Measurements from ENCODE around the gene DNAH17. TPM values are rescaled to one million over a fixed set of nuclear protein-coding genes. Genes with fewer than 3 reads are reported as not detected.

DNAH17 gene
- total and polyA plus RNA-seq, 2 of the 13 experiments (the other 11 are each of a cell fraction or from before 2014, with no cell fraction given) = 0.86 to 1.6 TPM

GRCh38 chr17:78495634-78496033 lies 81.6 kb downstream of the DNAH17 start:
- in situ Hi-C loops (cut with HindIII; ENCODE audit: extremely low pct_ligation_motif_present, low pct_unique_long_range_greater_than_20kb) = loop anchor here (5.0 to 10.0 kb wide), 2 partner anchors 109 to 212 kb away; no protein-coding TSS in a partner anchor
- POLR2A ChIA-PET = no interaction called here
- H3K27me3 ChIP-seq (ENCODE audit: control insufficient read depth in 1 of 2, insufficient read depth in 2 of 2, low read length in 2 of 2) = peaks cover 2 to 44% of the 10 kb centered on the region in 2 experiments
- no peak overlapping the region for H3K27ac ChIP-seq (ENCODE audit: extremely low read length, insufficient read depth, low read length)
- H4K20me1 ChIP-seq (ENCODE audit: insufficient read depth, low read length) = no peaks in the 10 kb centered on the region
- peak; percentile 22 to 60; a peak in 3 of 4 replicates for TF ChIP-seq MAFK (conservative IDR thresholded peaks at IDR 0.05 in 1 of 2, IDR thresholded peaks at IDR 0.05 in 1 of 2; ENCODE audit: low read length in 2 of 2)
- TF ChIP-seq ZNF576 (CRISPR knock-in tag; IDR thresholded peaks at IDR 0.05) = no peak
- TF ChIP-seq IKZF1 (IDR thresholded peaks at IDR 0.05) = no peak
- no peak for TF ChIP-seq FUBP1 (CRISPR knock-in tag; IDR thresholded peaks at IDR 0.05; ENCODE audit: borderline replicate concordance)
- H3K4me2 ChIP-seq (ENCODE audit: low read depth, low read length) = no peak overlapping the region
- H3K4me3 ChIP-seq (replicated peaks in 1 of 3; ENCODE audit: insufficient read depth in 1 of 3, low read depth in 2 of 3, low read length in 3 of 3) = no peak overlapping the region
- FAIRE-seq = no peak
- no peak for ATAC-seq
- BruUV-seq (replicated peaks) = no TSS peak
- no peak for DNase-seq (ENCODE audit: low spot score)
- intact Hi-C loops (cut with micrococcal nuclease; ENCODE audit: unreplicated experiment) = loop anchor here (2.0 to 10.0 kb wide), 2 partner anchors 251 to 299 kb away; no protein-coding TSS in a partner anchor
- H3K4me1 ChIP-seq (ENCODE audit: insufficient read depth, low read length) = peaks cover 36% of the 10 kb centered on the region
- CTCF ChIA-PET (ENCODE audit: low intra/inter-chr PET ratio, low total read pairs) = interaction anchor here (1.0 kb wide), 1 partner anchor 212 kb away, joined by 4 read pairs; no protein-coding TSS in a partner anchor
- no peak overlapping the region for H2AFZ ChIP-seq (ENCODE audit: low read length)
- no peaks in the 10 kb centered on the region for H3K36me3 ChIP-seq (replicated peaks in 1 of 2; ENCODE audit: control insufficient read depth in 1 of 2, insufficient read depth in 2 of 2, low read length in 2 of 2)
- no peak overlapping the region for H3K9ac ChIP-seq (ENCODE audit: insufficient read depth, low read depth, low read length)
- no peaks in the 10 kb centered on the region for H3K79me2 ChIP-seq (ENCODE audit: insufficient read depth, low read length)
- 69% methylated on average over 14 of the region's 14 CpGs for WGBS (ENCODE audit: low lambda C conversion rate)
- no peaks in the 10 kb centered on the region for H3K9me3 ChIP-seq (ENCODE audit: low read length)

- FAIRE-seq = no peak
- CTCF ChIA-PET (ENCODE audit: low intra/inter-chr PET ratio, low total read pairs) = no interaction called here
- TF ChIP-seq NFE2 (CRISPR knock-in tag; IDR thresholded peaks at IDR 0.05) (no peak), SAP130 (CRISPR knock-in tag; IDR thresholded peaks at IDR 0.05; ENCODE audit: low read depth) (no peak), THYN1 (CRISPR knock-in tag; IDR thresholded peaks at IDR 0.05; ENCODE audit: borderline replicate concordance, low read depth) (no peak), TP53 (CRISPR knock-in tag; conservative IDR thresholded peaks at IDR 0.05) (no peak), HMG20B (CRISPR knock-in tag; conservative IDR thresholded peaks at IDR 0.05) (no peak), ZNF331 (CRISPR knock-in tag; IDR thresholded peaks at IDR 0.05) (no peak), JUN (CRISPR knock-in tag; IDR thresholded peaks at IDR 0.05) (no peak), STAT6 (CRISPR knock-in tag; IDR thresholded peaks at IDR 0.05; ENCODE audit: borderline replicate concordance) (no peak), KDM6A (CRISPR knock-in tag; IDR thresholded peaks at IDR 0.05; ENCODE audit: low read depth) (no peak), ZNF10 (CRISPR knock-in tag; IDR thresholded peaks at IDR 0.05; ENCODE audit: borderline replicate concordance, low read depth) (no peak)
Measured at GRCh38 chr17:78494696-78495330, 82.4 kb downstream of the DNAH17 start.

More at GRCh38 chr17:78494696-78495330, 82.4 kb downstream of the DNAH17 start:
- in situ Hi-C loops (cut with HindIII; ENCODE audit: extremely low pct_ligation_motif_present, low pct_unique_long_range_greater_than_20kb) = loop anchor here (5.0 to 10.0 kb wide), 2 partner anchors 110 to 212 kb away; no protein-coding TSS in a partner anchor
- Histone ChIP-seq H3K4me2 (ENCODE audit: low read depth, low read length) (no peak overlapping the region), H3K27me3 (ENCODE audit: control insufficient read depth in 1 of 2, insufficient read depth in 2 of 2, low read length in 2 of 2) (peaks cover 2 to 50% of the 10 kb centered on the region in 2 experiments), H3K4me3 (replicated peaks in 1 of 3; ENCODE audit: insufficient read depth in 1 of 3, low read depth in 2 of 3, low read length in 3 of 3) (no peak overlapping the region), H4K20me1 (ENCODE audit: insufficient read depth, low read length) (no peaks in the 10 kb centered on the region), H3K36me3 (replicated peaks in 1 of 2; ENCODE audit: control insufficient read depth in 1 of 2, insufficient read depth in 2 of 2, low read length in 2 of 2) (no peaks in the 10 kb centered on the region), H3K9ac (ENCODE audit: insufficient read depth, low read depth, low read length) (no peak overlapping the region), H2AFZ (ENCODE audit: low read length) (no peak overlapping the region), H3K79me2 (ENCODE audit: insufficient read depth, low read length) (no peaks in the 10 kb centered on the region), H3K9me3 (ENCODE audit: low read length) (no peaks in the 10 kb centered on the region), H3K4me1 (ENCODE audit: insufficient read depth, low read length) (peaks cover 36% of the 10 kb centered on the region), H3K27ac (ENCODE audit: extremely low read length, insufficient read depth, low read length) (no peak overlapping the region)
- ATAC-seq (no peak), DNase-seq (ENCODE audit: low spot score) (no peak)
- BruUV-seq (replicated peaks) = no TSS peak
- POLR2A ChIA-PET = no interaction called here
- 81% methylated on average over 18 of the region's 22 CpGs for WGBS (ENCODE audit: low lambda C conversion rate)
- intact Hi-C loops (cut with micrococcal nuclease; ENCODE audit: unreplicated experiment) = loop anchor here (10.0 kb wide), 1 partner anchor 300 kb away; no protein-coding TSS in a partner anchor

Data from HepG2 (cell line).